Gastrocnemius medialis (tissue), 4 donors: ENCODE results near the gene PI4KA. TPM values are rescaled to one million over a fixed set of nuclear protein-coding genes. Genes with fewer than 3 reads are reported as not detected.
A peak's percentile ranks its signal among the peaks of the same experiment; 100 is the strongest.

Experiments
- ATAC-seq, 2 donors: fragments of 150-250 bp; one replicate each; pipeline ENCODE4 v1.9.1; 2016
- DNase-seq, 2 donors: peaks; one replicate each; pipeline ENCODE4 v3.0.0-alpha.2; 2019
- H3K27ac ChIP-seq, 4 donors: fragments of 200-600 bp; sonication (generic); 1 replicate in 1 of 4; 2 replicates in 3 of 4; pipeline ENCODE4 v1.5.1; 2016 to 2018; ENCODE audit warnings: mild to moderate bottlenecking in 2 of 4, moderate library complexity in 1 of 4
- H3K27me3 ChIP-seq, 3 donors: fragments of 200-600 bp; sonication (generic) in 2 of 3; 1 replicate in 1 of 3; 2 replicates in 2 of 3; pipeline versions ENCODE4 v1.5.1 to v1.6.0; 2016 to 2019; ENCODE audit warnings: mild to moderate bottlenecking in 1 of 3, moderate library complexity in 1 of 3
- H3K36me3 ChIP-seq, 2 donors: fragments of 200-600 bp; sonication (generic) in 1 of 2; one replicate each; pipeline ENCODE4 v1.5.1; 2017 to 2018
- H3K4me1 ChIP-seq, 2 donors: fragments of 200-600 bp; sonication (generic) in 1 of 2; one replicate each; pipeline ENCODE4 v1.5.1; 2016 to 2017; ENCODE audit warnings: mild to moderate bottlenecking in 2 of 2
- H3K4me3 ChIP-seq, 4 donors: fragments of 200-600 bp; sonication (generic) in 3 of 4; 1 replicate in 1 of 4; 2 replicates in 3 of 4; pipeline ENCODE4 v1.5.1; 2016 to 2019; ENCODE audit warnings: mild to moderate bottlenecking in 2 of 4
- H3K9me3 ChIP-seq, 3 donors: fragments of 200-600 bp; sonication (generic) in 2 of 3; 1 replicate in 1 of 3; 2 replicates in 2 of 3; pipeline ENCODE4 v1.5.1; 2016 to 2019
- CTCF ChIP-seq, 5 experiments: fragments of 450-650 bp in 3 of 5; fragments of 200-600 bp in 2 of 5; sonication (generic) in 2 of 5; IDR thresholded peaks in 4 of 5; conservative IDR thresholded peaks in 1 of 5; 1 replicate in 4 of 5; 2 replicates in 1 of 5; pipeline ENCODE4 v1.5.1; 2016 to 2019; ENCODE audit warnings: antibody characterized with exemption in 5 of 5, mild to moderate bottlenecking in 3 of 5, moderate library complexity in 3 of 5
- POLR2A ChIP-seq, 2 donors: fragments of 450-650 bp; IDR thresholded peaks; one replicate each; pipeline ENCODE4 v1.6.1; 2017; ENCODE audit warnings: antibody characterized with exemption in 2 of 2, mild to moderate bottlenecking in 2 of 2, moderate library complexity in 2 of 2
- in situ Hi-C, 4 donors: fragments of 200-750 bp; cut with MboI; loops; one replicate each; pipeline versions ENCODE4 v1.15.0 to v1.8.0; 2017; ENCODE audit warnings: low sequenced_read_pairs in 4 of 4
- intact Hi-C: fragments of 100-400 bp; cut with DNase I; formaldehyde crosslinking; loops from one replicate; pipeline ENCODE4 v1.15.1; 2023; ENCODE audit warnings: low total_unique reads
- total RNA-seq, 4 donors: library from RNA; depleted of rRNA; stranded (reverse); fragments of >200 nt; gene quantifications; one replicate each; pipeline versions ENCODE4 v1.1.0 to v1.2.3, GENCODE V29; 2016

PI4KA gene
- total RNA-seq, 4 donors from 2014 or later, result 40.1 to 59.7 (median 45.4) TPM

- no peak for DNase-seq
- TF ChIP-seq POLR2A (IDR thresholded peaks at IDR 0.05), result no peak
- TF ChIP-seq CTCF (IDR thresholded peaks at IDR 0.05 in 4 of 5, conservative IDR thresholded peaks at IDR 0.05 in 1 of 5), result no peak
- intact Hi-C loops (no loop called here), in situ Hi-C loops (no loop called here)
- Histone ChIP-seq H3K4me3 (no peak overlapping the region), H3K36me3 (peaks cover 0 to 15% of the 10 kb centered on the region in 2 donors), H3K27me3 (no peaks in the 10 kb centered on the region), H3K9me3 (no peaks in the 10 kb centered on the region), H3K4me1 (no peaks in the 10 kb centered on the region), H3K27ac (no peak overlapping the region)
- ATAC-seq, result no peak
These were observed 72.6 kb downstream of the PI4KA start for GRCh38 chr22:20786048-20786447.

- DNase-seq (no peak), ATAC-seq (no peak)
- no peak for TF ChIP-seq CTCF (IDR thresholded peaks at IDR 0.05 in 4 of 5, conservative IDR thresholded peaks at IDR 0.05 in 1 of 5)
- TF ChIP-seq POLR2A (IDR thresholded peaks at IDR 0.05), result no peak
- peaks cover 0 to 15% of the 10 kb centered on the region in 2 donors for H3K36me3 ChIP-seq
- no peak overlapping the region for H3K4me3 ChIP-seq
- no peak overlapping the region for H3K27ac ChIP-seq
- no peaks in the 10 kb centered on the region for H3K27me3 ChIP-seq
- H3K9me3 ChIP-seq, result no peaks in the 10 kb centered on the region
- in situ Hi-C loops (no loop called here), intact Hi-C loops (no loop called here)
- no peaks in the 10 kb centered on the region for H3K4me1 ChIP-seq
These were observed 73.2 kb downstream of the PI4KA start for GRCh38 chr22:20785415-20785814.

GRCh38 chr22:20783844-20784723 is 74.5 kb downstream of the PI4KA start:
- peak; percentile 60 to 74 for ATAC-seq
- Histone ChIP-seq H3K27me3 (no peaks in the 10 kb centered on the region), H3K36me3 (peaks cover 0 to 15% of the 10 kb centered on the region in 2 donors), H3K9me3 (no peaks in the 10 kb centered on the region), H3K4me1 (no peaks in the 10 kb centered on the region), H3K27ac (no peak overlapping the region), H3K4me3 (no peak overlapping the region)
- intact Hi-C loops, result no loop called here
- in situ Hi-C loops, result no loop called here
- peak in 1 of 2 donors; percentile 7 for DNase-seq
- TF ChIP-seq CTCF (IDR thresholded peaks at IDR 0.05 in 4 of 5, conservative IDR thresholded peaks at IDR 0.05 in 1 of 5) (peak in 4 of 5 experiments; percentile 34 to 69 (median 48)), POLR2A (IDR thresholded peaks at IDR 0.05) (no peak)

- no peak overlapping the region for H3K4me3 ChIP-seq
- peaks cover 0 to 12% of the 10 kb centered on the region in 2 donors for H3K36me3 ChIP-seq
- no peaks in the 10 kb centered on the region for H3K4me1 ChIP-seq
- TF ChIP-seq POLR2A (IDR thresholded peaks at IDR 0.05) (no peak), CTCF (IDR thresholded peaks at IDR 0.05 in 4 of 5, conservative IDR thresholded peaks at IDR 0.05 in 1 of 5) (no peak)
- no peak for ATAC-seq
- no peak overlapping the region for H3K27ac ChIP-seq
- no peaks in the 10 kb centered on the region for H3K9me3 ChIP-seq
- intact Hi-C loops, result no loop called here
- in situ Hi-C loops, result no loop called here
- no peaks in the 10 kb centered on the region for H3K27me3 ChIP-seq
- no peak for DNase-seq
These were observed 75.3 kb downstream of the PI4KA start for GRCh38 chr22:20783300-20783673.
